B cell (primary cell): ENCODE results near the gene ALDH1A1.

Source experiments
- EZH2 ChIP-seq: IDR thresholded peaks from 2 replicates; pipeline ENCODE4 v1.6.1; 2012; ENCODE audit warnings: borderline replicate concordance, low read depth, mild to moderate bottlenecking, moderate library complexity, low read length; ENCODE audit not compliant: insufficient read depth, poor library complexity, severe bottlenecking
- TF ChIP-seq, protein P1 (sequence below): fragments of 200-600 bp; IDR thresholded peaks from one replicate; pipeline ENCODE4 v1.8.0; 2022; ENCODE audit warnings: antibody characterized with exemption, mild to moderate bottlenecking

DNA sequence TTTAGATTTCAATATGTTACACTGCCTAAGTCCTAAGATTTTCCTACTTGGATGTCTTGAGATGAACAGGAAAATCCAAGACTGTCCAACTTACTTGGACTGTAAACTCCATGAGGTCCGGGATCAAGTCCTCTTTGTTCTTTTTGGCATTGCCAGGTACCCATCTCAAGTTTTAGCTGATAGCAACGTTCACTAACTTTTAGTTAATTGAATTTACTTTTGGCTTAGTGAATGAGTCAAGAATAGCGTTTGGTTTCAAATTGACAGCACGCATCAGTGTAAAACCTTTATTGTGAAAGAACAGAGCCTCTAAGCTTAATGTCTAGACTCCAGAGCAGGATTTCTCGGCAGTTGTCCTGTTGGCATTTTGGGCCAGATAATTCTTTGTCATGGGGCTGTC lies 37.2 kb downstream of the ALDH1A1 start:
- TF ChIP-seq, protein P1, sequence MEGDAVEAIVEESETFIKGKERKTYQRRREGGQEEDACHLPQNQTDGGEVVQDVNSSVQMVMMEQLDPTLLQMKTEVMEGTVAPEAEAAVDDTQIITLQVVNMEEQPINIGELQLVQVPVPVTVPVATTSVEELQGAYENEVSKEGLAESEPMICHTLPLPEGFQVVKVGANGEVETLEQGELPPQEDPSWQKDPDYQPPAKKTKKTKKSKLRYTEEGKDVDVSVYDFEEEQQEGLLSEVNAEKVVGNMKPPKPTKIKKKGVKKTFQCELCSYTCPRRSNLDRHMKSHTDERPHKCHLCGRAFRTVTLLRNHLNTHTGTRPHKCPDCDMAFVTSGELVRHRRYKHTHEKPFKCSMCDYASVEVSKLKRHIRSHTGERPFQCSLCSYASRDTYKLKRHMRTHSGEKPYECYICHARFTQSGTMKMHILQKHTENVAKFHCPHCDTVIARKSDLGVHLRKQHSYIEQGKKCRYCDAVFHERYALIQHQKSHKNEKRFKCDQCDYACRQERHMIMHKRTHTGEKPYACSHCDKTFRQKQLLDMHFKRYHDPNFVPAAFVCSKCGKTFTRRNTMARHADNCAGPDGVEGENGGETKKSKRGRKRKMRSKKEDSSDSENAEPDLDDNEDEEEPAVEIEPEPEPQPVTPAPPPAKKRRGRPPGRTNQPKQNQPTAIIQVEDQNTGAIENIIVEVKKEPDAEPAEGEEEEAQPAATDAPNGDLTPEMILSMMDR = no peak
- no peak for TF ChIP-seq EZH2
